IPS-NIHi11 (cell line): ENCODE measurements around the gene RBBP8NL.
"Not testable (repeated sequence)": the region's sequence is repeated elsewhere in the genome, so short reads cannot be mapped to it uniquely, and the experiment has no call there.

Experiments used
- DNase-seq: peaks from one replicate; pipeline ENCODE4 v3.0.0; 2012; ENCODE audit warnings: mixed read lengths, low spot score

Gene RBBP8NL

GRCh38 chr20:62374331-62375152 is 52.8 kb downstream of the RBBP8NL start:
- no peak for DNase-seq

- not testable (repeated sequence) for DNase-seq
These were observed 53.6 kb downstream of the RBBP8NL start for GRCh38 chr20:62373631-62374179.

- DNase-seq, result no peak
These were observed 55.0 kb downstream of the RBBP8NL start for GRCh38 chr20:62372042-62372993.

GRCh38 chr20:62371588-62372041 is 55.7 kb downstream of the RBBP8NL start:
- DNase-seq, result no peak

- DNase-seq, result no peak
These were observed 56.3 kb downstream of the RBBP8NL start for GRCh38 chr20:62370807-62371587.

GRCh38 chr20:62370115-62370806 is 57.1 kb downstream of the RBBP8NL start:
- DNase-seq, result no peak

GRCh38 chr20:62369815-62370114 is 57.6 kb downstream of the RBBP8NL start:
- no peak for DNase-seq

- DNase-seq, result peak; percentile 79
These were observed 58.1 kb downstream of the RBBP8NL start for GRCh38 chr20:62368976-62369814.

GRCh38 chr20:62368392-62368975 is 58.9 kb downstream of the RBBP8NL start:
- DNase-seq, result no peak

- no peak for DNase-seq
These were observed 59.5 kb downstream of the RBBP8NL start for GRCh38 chr20:62367633-62368391.

GRCh38 chr20:62367136-62367632 is 60.2 kb downstream of the RBBP8NL start, which contains the start of gene LAMA5:
TSS of gene LAMA5 (minus strand) at chr20:62367312. CDS start at chr20:62367245, 67 bp downstream.
- peak; percentile 88 for DNase-seq

GRCh38 chr20:62366370-62367135 is 60.8 kb downstream of the RBBP8NL start:
- peak; percentile 82 for DNase-seq

- DNase-seq, result peak; percentile 27
These were observed 61.4 kb downstream of the RBBP8NL start for GRCh38 chr20:62365814-62366369.

GRCh38 chr20:62364911-62365736 is 62.2 kb downstream of the RBBP8NL start:
- no peak for DNase-seq

GRCh38 chr20:62363920-62364851 is 63.2 kb downstream of the RBBP8NL start:
- no peak for DNase-seq
